GM23338 (cell line): Measurements from ENCODE around the gene RPL39L.

Source experiments
- CREB1 ChIP-seq: fragments of 250-450 bp; sonication (Bioruptor Pico); IDR thresholded peaks from 2 replicates; pipeline ENCODE4 v1.5.0; 2020; ENCODE audit warnings: low read depth, mild to moderate bottlenecking, moderate library complexity
- EZH2 ChIP-seq: fragments of 200-600 bp; sonication (generic); IDR thresholded peaks from one replicate; pipeline ENCODE4 v1.8.0; 2017; ENCODE audit warnings: antibody characterized with exemption, mild to moderate bottlenecking, low read depth; ENCODE audit not compliant: unreplicated experiment
- EZH2phosphoT487 ChIP-seq: fragments of 200-600 bp; sonication (generic); IDR thresholded peaks from one replicate; pipeline ENCODE4 v1.8.1; 2018; ENCODE audit warnings: antibody characterized with exemption; ENCODE audit not compliant: unreplicated experiment
- JUNB ChIP-seq: IDR thresholded peaks from one replicate; pipeline ENCODE4 v1.6.1; 2016; ENCODE audit warnings: antibody characterized with exemption; ENCODE audit not compliant: unreplicated experiment
- NANOG ChIP-seq: IDR thresholded peaks from 2 replicates; pipeline ENCODE4 v1.6.1; 2016; ENCODE audit warnings: antibody characterized with exemption, borderline replicate concordance
- POLR2AphosphoS5 ChIP-seq: IDR thresholded peaks from 2 replicates; pipeline ENCODE4 v1.6.1; 2016; ENCODE audit warnings: antibody characterized with exemption, low read depth
- ZNF331 ChIP-seq: fragments of 250-450 bp; sonication (Bioruptor Pico); IDR thresholded peaks from 2 replicates; pipeline ENCODE4 v1.5.0; 2020; ENCODE audit warnings: low read depth, mild to moderate bottlenecking, moderate library complexity
- TF ChIP-seq, protein P1 (sequence below), 2 experiments: fragments of 200-600 bp in 1 of 2; sonication (generic) in 1 of 2; conservative IDR thresholded peaks; 2 replicates each; pipeline versions ENCODE4 v1.5.1 to v1.6.1; 2016 to 2017; ENCODE audit warnings: antibody characterized with exemption in 2 of 2, low read depth in 2 of 2, mild to moderate bottlenecking in 2 of 2, moderate library complexity in 1 of 2
- TF ChIP-seq, protein P2 (sequence below): IDR thresholded peaks from one replicate; pipeline ENCODE4 v1.6.1; 2018; ENCODE audit warnings: antibody characterized with exemption; ENCODE audit not compliant: unreplicated experiment

DNA sequence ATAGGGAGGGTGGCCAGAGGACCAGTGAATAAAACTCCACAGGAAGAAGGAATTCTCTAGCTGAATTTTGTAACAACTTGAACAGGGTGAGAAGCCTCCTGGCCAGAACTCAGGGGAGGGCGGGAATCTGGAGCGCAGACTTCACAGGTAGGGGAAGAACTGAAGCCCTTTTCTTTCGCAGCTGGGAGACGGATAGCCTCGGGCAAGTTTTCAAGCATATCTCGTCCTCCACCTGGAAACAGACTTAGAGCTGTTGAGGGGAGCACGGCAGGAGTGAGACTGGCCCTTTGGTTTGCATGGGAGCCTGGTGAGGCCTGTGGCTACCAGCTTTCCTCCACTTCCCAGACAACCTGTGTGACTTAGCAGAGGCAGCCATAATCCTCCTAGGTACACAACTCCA, 10.9 kb upstream of the RPL39L start:
- TF ChIP-seq, protein P1, sequence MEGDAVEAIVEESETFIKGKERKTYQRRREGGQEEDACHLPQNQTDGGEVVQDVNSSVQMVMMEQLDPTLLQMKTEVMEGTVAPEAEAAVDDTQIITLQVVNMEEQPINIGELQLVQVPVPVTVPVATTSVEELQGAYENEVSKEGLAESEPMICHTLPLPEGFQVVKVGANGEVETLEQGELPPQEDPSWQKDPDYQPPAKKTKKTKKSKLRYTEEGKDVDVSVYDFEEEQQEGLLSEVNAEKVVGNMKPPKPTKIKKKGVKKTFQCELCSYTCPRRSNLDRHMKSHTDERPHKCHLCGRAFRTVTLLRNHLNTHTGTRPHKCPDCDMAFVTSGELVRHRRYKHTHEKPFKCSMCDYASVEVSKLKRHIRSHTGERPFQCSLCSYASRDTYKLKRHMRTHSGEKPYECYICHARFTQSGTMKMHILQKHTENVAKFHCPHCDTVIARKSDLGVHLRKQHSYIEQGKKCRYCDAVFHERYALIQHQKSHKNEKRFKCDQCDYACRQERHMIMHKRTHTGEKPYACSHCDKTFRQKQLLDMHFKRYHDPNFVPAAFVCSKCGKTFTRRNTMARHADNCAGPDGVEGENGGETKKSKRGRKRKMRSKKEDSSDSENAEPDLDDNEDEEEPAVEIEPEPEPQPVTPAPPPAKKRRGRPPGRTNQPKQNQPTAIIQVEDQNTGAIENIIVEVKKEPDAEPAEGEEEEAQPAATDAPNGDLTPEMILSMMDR (conservative IDR thresholded peaks at IDR 0.05; ENCODE audit: low read depth in 2 of 2) = no peak
- TF ChIP-seq, protein P2, sequence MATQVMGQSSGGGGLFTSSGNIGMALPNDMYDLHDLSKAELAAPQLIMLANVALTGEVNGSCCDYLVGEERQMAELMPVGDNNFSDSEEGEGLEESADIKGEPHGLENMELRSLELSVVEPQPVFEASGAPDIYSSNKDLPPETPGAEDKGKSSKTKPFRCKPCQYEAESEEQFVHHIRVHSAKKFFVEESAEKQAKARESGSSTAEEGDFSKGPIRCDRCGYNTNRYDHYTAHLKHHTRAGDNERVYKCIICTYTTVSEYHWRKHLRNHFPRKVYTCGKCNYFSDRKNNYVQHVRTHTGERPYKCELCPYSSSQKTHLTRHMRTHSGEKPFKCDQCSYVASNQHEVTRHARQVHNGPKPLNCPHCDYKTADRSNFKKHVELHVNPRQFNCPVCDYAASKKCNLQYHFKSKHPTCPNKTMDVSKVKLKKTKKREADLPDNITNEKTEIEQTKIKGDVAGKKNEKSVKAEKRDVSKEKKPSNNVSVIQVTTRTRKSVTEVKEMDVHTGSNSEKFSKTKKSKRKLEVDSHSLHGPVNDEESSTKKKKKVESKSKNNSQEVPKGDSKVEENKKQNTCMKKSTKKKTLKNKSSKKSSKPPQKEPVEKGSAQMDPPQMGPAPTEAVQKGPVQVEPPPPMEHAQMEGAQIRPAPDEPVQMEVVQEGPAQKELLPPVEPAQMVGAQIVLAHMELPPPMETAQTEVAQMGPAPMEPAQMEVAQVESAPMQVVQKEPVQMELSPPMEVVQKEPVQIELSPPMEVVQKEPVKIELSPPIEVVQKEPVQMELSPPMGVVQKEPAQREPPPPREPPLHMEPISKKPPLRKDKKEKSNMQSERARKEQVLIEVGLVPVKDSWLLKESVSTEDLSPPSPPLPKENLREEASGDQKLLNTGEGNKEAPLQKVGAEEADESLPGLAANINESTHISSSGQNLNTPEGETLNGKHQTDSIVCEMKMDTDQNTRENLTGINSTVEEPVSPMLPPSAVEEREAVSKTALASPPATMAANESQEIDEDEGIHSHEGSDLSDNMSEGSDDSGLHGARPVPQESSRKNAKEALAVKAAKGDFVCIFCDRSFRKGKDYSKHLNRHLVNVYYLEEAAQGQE = no peak
- no peak for TF ChIP-seq JUNB
- no peak for TF ChIP-seq POLR2AphosphoS5
- TF ChIP-seq EZH2phosphoT487 = no peak
- TF ChIP-seq CREB1 = no peak
- no peak for TF ChIP-seq ZNF331
- no peak for TF ChIP-seq EZH2
- no peak for TF ChIP-seq NANOG
